Adipocyte (in vitro differentiated cells): ENCODE results near the gene VANGL1.

Experiments
- DNase-seq: peaks from one replicate; pipeline ENCODE4 v3.0.0-alpha.2; 2015; ENCODE audit warnings: low read depth
- H3K27me3 ChIP-seq: replicated peaks from 2 replicates; pipeline ENCODE4 v1.7.0; 2013; ENCODE audit warnings: mild to moderate bottlenecking, low read length, moderate library complexity; ENCODE audit not compliant: control insufficient read depth, insufficient read depth
- H3K36me3 ChIP-seq: 2 replicates; pipeline ENCODE4 v1.7.0; 2013; ENCODE audit warnings: low read length, mild to moderate bottlenecking, moderate library complexity; ENCODE audit not compliant: control insufficient read depth, insufficient read depth, severe bottlenecking
- H3K4me1 ChIP-seq: 2 replicates; pipeline ENCODE4 v1.7.0; 2013; ENCODE audit warnings: mild to moderate bottlenecking, low read length, moderate library complexity; ENCODE audit not compliant: control insufficient read depth, insufficient read depth
- H3K4me3 ChIP-seq: 2 replicates; pipeline ENCODE4 v1.7.0; 2013; ENCODE audit warnings: mild to moderate bottlenecking, low read length, moderate library complexity
- H3K9ac ChIP-seq: 2 replicates; pipeline ENCODE4 v1.7.0; 2013; ENCODE audit warnings: mild to moderate bottlenecking, low read length, moderate library complexity
- H3K9me3 ChIP-seq: 2 replicates; pipeline ENCODE4 v1.7.0; 2013; ENCODE audit warnings: mild to moderate bottlenecking, low read length, moderate library complexity; ENCODE audit not compliant: control insufficient read depth

Gene VANGL1

GRCh38 chr1:115655916-115656315 is 14.1 kb downstream of the VANGL1 start:
- no peaks in the 10 kb centered on the region for H3K9me3 ChIP-seq
- no peaks in the 10 kb centered on the region for H3K27me3 ChIP-seq
- H3K4me3 ChIP-seq: no peak overlapping the region
- peaks cover 12% of the 10 kb centered on the region for H3K4me1 ChIP-seq
- no peak overlapping the region for H3K9ac ChIP-seq
- peaks cover 40% of the 10 kb centered on the region for H3K36me3 ChIP-seq
- no peak for DNase-seq

DNA sequence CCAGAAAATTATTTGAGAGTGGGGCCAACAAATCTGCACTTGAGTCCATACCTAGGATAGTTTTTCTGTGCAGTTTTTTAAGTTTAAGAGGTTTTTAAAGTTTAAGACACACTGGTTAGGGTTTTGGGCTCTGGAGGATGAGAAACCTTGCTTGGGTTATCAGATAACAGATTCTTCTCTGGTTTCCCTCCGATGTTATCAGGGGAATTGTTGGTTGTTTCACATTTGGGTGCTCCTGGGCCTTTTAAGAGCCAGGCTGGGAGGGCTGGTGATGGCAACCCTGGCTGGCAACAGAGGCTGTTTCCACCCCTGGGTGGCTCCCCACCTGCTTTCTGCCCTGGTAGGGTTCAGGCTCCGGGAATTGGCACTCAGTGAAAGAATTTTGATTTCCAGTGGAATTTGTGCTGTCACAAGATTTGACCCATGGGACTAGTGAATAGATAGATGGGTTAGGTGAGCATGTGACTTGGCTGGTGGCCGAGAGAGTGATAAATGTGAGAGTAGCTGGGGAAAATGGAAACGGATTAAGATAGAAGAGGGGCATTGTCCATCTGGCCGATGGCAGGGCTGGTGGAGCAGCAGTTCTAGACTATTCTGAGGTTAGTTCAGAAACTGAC is 14.8 kb downstream of the VANGL1 start:
- Histone ChIP-seq H3K36me3 (peaks cover 41% of the 10 kb centered on the region), H3K27me3 (no peaks in the 10 kb centered on the region), H3K9me3 (no peaks in the 10 kb centered on the region), H3K4me1 (peaks cover 12% of the 10 kb centered on the region), H3K9ac (no peak overlapping the region), H3K4me3 (no peak overlapping the region)
- no peak for DNase-seq

GRCh38 chr1:115658646-115659045 is 16.9 kb downstream of the VANGL1 start:
- no peak for DNase-seq
- Histone ChIP-seq H3K4me3 (no peak overlapping the region), H3K9ac (no peak overlapping the region), H3K36me3 (peaks cover 42% of the 10 kb centered on the region), H3K27me3 (no peaks in the 10 kb centered on the region), H3K4me1 (peaks cover 12% of the 10 kb centered on the region), H3K9me3 (no peaks in the 10 kb centered on the region)

GRCh38 chr1:115660151-115660550 is 18.4 kb downstream of the VANGL1 start:
- H3K27me3 ChIP-seq: no peaks in the 10 kb centered on the region
- peaks cover 56% of the 10 kb centered on the region for H3K36me3 ChIP-seq
- H3K9me3 ChIP-seq: no peaks in the 10 kb centered on the region
- H3K9ac ChIP-seq: no peak overlapping the region
- peaks cover 2% of the 10 kb centered on the region for H3K4me1 ChIP-seq
- no peak for DNase-seq
- H3K4me3 ChIP-seq: no peak overlapping the region

DNA sequence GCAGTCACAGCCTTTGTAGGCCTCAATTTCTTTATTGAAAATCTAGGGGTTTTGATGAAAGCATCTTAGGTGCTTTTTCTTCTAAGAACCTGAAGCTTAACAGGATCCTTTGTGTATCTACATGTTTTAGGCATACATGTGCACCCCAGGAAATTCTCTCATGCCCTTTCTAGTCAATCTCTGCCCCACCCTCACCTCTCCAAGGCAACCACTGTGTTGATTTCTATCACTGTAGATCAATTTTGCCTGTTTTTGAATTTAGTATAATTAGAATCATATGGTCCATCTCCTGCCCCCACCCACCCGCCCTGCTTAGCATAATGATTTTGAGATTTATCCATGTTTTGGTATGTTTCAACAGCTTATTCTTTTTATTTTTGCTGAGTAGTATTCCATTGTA is 19.4 kb downstream of the VANGL1 start:
- no peaks in the 10 kb centered on the region for H3K27me3 ChIP-seq
- H3K36me3 ChIP-seq: peaks cover 61% of the 10 kb centered on the region
- H3K9ac ChIP-seq: no peak overlapping the region
- DNase-seq: no peak
- H3K4me1 ChIP-seq: no peaks in the 10 kb centered on the region
- no peak overlapping the region for H3K4me3 ChIP-seq
- no peaks in the 10 kb centered on the region for H3K9me3 ChIP-seq

DNA sequence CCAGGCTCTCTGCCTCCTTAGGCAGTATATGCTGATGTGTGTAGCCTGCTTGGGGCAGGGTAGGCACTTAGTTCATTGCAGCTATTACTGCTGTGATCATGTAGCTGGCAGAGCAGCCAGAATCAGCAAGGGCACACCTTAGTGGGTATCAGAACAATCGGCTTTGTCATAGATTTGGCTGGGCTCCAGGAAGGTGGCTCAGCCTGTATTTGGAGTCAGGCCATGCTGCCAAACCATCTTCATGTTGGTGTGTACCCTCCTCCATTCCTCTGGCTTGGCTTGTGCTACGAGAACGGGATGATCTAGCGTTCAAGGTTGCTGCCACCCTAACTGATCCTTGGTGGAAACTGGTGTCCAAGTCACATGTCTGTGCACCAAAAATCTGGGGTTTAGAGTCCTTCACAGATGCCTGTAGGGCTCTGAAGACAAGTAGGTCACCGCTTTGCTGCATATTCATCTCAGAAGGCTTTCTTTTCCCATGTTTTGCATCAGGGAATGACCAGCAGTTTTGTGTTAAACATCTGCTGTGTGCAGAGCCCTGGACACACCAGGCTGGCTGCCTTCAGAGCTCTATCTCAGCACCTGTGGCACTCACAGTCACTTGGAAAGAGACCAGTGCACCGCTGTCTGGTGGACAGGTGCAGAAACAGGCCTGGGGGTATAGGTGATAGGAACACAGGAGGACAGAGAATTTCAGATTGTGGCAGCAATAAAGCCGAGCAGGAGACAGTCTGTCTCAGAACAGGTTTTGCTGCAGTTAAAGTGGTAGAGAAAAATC is 23.7 kb downstream of the VANGL1 start:
- H3K4me3 ChIP-seq: no peak overlapping the region
- H3K9me3 ChIP-seq: peaks cover 7% of the 10 kb centered on the region
- no peak for DNase-seq
- H3K9ac ChIP-seq: no peak overlapping the region
- no peaks in the 10 kb centered on the region for H3K27me3 ChIP-seq
- peaks cover 57% of the 10 kb centered on the region for H3K36me3 ChIP-seq
- H3K4me1 ChIP-seq: peaks cover 15% of the 10 kb centered on the region

GRCh38 chr1:115666206-115666605 is 24.4 kb downstream of the VANGL1 start:
- Histone ChIP-seq H3K9ac (no peak overlapping the region), H3K4me3 (no peak overlapping the region), H3K4me1 (peaks cover 17% of the 10 kb centered on the region), H3K27me3 (no peaks in the 10 kb centered on the region), H3K36me3 (peaks cover 56% of the 10 kb centered on the region), H3K9me3 (peaks cover 7% of the 10 kb centered on the region)
- DNase-seq: no peak

DNA sequence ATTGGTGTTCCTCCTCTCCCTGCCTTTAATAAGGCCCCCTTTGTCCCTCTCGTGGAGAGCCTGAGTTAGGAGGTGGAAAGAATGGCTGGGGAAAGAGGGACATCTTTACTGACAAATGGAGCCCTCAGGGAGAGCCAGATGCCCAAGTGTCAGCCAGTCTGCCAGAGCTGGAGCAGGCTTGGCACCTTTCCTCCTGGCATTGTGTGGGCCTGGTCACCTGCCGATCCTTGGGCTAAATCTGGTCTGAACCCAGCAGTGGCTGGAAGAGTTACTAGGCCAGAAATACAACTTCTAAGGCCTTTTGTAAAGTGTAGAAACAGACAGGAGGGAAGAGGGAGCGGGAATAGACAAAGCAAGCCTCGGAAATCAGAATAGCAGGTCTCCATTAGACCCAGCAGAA is 24.9 kb downstream of the VANGL1 start:
- Histone ChIP-seq H3K9ac (no peak overlapping the region), H3K9me3 (peaks cover 7% of the 10 kb centered on the region), H3K4me1 (peaks cover 17% of the 10 kb centered on the region), H3K27me3 (no peaks in the 10 kb centered on the region), H3K4me3 (no peak overlapping the region), H3K36me3 (peaks cover 61% of the 10 kb centered on the region)
- DNase-seq: no peak

DNA sequence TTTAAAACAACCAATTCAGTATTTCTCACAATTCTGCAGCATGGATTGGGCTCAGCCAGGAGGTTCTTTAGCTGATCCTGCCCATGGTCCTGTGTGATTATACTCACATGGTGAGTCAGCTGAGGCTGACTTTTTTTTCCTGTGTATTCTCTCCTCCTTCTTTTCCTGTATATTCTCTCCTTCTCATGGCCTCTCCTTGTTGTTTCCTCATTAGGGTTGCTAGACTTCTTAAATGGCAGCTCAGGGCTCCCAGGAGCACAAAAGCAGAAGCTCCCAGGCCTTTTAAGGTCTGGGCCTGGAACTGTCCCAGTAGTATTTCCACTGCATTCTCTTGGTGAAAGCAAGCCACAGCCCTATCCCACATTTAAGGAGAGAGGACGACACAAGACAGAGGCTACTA is 26.8 kb downstream of the VANGL1 start:
- peaks cover 54% of the 10 kb centered on the region for H3K36me3 ChIP-seq
- H3K4me1 ChIP-seq: peaks cover 17% of the 10 kb centered on the region
- H3K27me3 ChIP-seq: no peaks in the 10 kb centered on the region
- no peak overlapping the region for H3K4me3 ChIP-seq
- no peak overlapping the region for H3K9ac ChIP-seq
- DNase-seq: peak; percentile 11
- peaks cover 7% of the 10 kb centered on the region for H3K9me3 ChIP-seq

GRCh38 chr1:115669002-115669673 is 27.4 kb downstream of the VANGL1 start:
- no peaks in the 10 kb centered on the region for H3K27me3 ChIP-seq
- peaks cover 7% of the 10 kb centered on the region for H3K9me3 ChIP-seq
- peaks cover 49% of the 10 kb centered on the region for H3K36me3 ChIP-seq
- no peak overlapping the region for H3K9ac ChIP-seq
- H3K4me1 ChIP-seq: peaks cover 17% of the 10 kb centered on the region
- H3K4me3 ChIP-seq: no peak overlapping the region
- DNase-seq: peak; percentile 65

DNA sequence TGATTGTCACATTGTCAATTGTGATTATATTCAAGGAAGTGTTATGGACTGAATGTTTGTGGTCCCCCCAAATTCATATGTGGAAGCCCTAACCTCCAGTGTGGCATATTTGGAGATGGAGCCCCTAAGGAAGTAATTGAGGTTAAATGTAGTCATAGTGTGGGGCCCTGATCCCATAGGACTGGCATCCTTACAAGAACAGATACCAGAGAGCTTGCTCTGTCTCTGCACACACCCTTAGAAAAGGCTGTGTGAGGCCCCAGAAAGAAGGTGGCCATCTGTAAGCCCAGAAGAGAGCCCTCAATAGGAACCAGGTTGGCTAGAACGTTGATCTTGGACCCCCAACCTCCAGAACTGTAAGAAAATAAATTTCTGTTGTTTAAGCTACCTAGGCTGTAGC is 28.1 kb downstream of the VANGL1 start:
- peaks cover 17% of the 10 kb centered on the region for H3K4me1 ChIP-seq
- H3K27me3 ChIP-seq: no peaks in the 10 kb centered on the region
- no peak overlapping the region for H3K9ac ChIP-seq
- H3K9me3 ChIP-seq: peaks cover 7% of the 10 kb centered on the region
- peaks cover 41% of the 10 kb centered on the region for H3K36me3 ChIP-seq
- peak; percentile 32 for DNase-seq
- peak overlapping the region; percentile 20 for H3K4me3 ChIP-seq
